GM10847 (cell line): ENCODE results near the gene CTNNA2.

ENCODE experiments used
- POLR2A ChIP-seq: IDR thresholded peaks from 2 replicates; pipeline ENCODE4 v1.6.1; 2011; ENCODE audit not compliant: insufficient read length; ENCODE audit errors: extremely low read depth

CTNNA2 gene

DNA sequence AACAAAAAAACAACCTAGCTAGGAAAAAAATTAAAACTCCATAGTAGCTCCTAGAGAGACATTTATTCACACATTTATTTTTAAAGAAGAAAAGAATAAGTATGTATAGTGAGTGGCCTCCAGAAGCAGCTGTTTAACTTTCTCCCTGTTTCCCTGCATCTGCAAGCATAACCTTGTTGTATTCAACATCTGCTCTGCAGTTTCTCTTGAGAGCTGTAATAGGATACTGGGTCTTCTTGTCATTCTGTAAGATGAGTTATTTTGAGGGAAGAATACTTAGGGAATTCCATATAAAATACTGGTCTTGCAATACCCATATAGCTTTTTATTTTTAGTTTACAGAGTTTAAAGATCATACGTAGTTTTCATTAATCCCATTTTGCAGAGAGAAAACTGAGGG, 545.1 kb downstream of the CTNNA2 start:
- TF ChIP-seq POLR2A, result no peak

DNA sequence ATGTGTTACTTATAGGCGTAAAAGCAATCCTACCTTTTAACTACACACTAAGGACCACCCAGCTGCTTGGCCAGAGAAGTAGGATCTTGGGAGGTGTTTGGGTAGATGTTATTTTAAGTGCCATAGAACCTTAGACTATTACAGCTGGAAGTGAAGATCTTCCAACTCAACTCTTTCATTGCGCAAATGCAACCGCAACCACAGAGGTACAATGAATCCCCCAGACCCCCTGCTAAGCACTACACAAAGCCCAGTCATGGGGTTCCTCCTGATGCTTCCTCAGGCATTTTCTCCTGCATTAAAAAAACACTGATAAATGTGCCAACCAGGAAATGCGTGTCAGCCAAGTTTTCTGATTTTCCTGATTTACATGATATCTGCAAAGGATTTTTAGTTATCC, 545.7 kb downstream of the CTNNA2 start:
- no peak for TF ChIP-seq POLR2A

DNA sequence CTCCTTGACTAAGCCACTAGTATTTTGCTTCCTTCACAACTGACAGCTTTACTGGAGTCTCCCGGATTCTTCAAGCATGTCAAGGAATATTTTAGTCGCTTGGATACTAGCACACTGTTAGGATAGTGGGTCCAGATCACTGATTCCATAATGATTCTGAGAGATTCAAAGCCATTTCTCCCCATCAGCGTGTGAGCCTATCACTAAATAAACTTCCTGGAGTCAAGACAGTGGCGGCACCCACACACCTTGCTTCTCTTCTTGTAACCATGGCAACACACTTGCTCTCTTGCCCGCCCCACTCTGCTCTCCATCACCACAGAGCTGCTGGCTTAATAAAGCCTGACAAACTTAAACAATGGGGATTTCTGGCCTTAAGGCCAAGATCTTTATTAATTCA, 546.6 kb downstream of the CTNNA2 start:
- TF ChIP-seq POLR2A, result no peak

DNA sequence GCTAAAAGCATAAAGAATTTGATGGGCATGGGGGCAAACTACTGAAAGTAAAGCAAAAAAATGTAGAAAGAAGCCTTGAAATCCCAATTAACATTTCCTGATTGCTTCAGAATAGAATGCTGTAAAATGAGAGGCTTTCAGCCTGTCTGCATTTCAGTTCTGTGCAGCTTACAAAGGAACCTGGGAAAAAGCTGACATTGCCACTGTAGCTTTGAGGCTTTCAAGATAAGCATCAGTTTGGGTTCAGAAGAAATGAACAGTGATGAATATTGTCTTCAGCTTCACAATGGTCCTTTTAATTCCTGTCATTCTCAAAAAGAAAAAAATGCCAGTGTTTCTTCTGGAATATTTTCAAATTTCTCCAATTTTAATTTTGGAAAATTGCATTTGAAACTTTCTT, 549.0 kb downstream of the CTNNA2 start:
- TF ChIP-seq POLR2A, result no peak

DNA sequence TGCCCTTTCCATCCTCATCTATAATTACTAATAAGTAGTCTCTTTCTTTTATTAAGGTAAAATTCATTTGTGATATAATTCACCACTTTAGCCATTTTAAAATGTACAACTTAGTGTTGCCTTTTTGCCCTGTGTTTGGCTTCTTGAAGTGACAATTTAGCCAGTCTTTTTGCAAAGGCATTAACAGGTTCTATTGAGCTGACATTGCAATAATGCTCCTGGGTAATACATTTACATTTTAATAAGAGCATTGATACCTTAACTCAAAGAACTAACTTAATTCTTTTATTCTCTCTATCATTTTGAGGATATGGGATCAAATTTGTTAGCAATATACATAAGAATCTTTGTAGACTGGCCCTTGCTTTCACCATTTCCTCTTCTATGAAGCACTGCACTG, 549.4 kb downstream of the CTNNA2 start:
- TF ChIP-seq POLR2A, result no peak

DNA sequence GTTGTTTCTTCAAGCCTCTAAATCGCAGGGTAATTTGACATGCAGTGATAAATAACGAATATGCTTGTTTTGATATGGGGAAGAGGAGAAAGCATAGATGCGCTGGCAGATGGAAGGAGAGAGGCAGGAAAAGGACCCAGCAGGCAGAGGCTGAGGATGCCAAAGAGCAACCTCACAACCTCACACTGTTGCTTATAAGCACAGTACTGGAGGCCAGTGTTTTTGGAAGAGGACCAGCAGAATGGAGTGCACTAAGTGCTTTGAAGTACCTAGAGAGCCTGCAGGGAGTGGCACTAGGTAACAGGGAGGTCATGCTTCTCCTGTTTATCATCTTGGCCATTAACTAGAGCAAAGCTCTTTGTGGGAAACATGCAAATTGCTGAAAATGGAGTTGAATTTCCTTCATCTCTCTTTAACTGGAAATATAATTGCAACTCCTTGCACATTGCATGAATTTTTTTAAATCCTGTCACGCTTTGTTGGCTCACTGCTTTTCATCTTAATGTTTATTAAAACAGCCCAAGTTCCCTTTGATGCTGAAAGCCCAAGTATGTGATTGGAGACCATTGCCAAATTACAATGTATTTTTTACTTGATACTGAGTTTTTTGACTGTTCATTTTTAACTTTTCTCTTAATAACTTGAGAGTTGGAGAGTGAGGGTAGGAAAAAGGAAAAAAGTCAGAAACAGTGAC, 555.3 kb downstream of the CTNNA2 start:
- no peak for TF ChIP-seq POLR2A

DNA sequence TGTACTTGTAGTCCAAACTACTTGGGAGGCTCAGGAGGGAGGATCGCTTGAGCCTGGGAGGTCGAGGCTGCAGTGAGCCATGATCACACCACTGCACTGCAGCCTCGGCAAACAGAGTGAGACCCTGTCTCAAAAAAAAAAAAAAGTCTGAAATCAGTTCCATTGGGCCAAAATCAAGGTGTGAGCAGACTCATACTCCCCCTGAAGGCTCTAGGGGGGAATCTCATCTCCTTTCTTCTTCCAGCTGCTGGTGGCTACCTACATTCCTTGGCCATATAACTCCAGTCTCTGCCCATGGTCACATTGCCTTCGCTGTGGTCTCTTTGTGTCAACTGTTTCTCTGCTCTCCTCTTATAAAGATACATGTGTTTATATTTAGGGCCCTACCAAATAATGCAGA, 557.7 kb downstream of the CTNNA2 start:
- no peak for TF ChIP-seq POLR2A

DNA sequence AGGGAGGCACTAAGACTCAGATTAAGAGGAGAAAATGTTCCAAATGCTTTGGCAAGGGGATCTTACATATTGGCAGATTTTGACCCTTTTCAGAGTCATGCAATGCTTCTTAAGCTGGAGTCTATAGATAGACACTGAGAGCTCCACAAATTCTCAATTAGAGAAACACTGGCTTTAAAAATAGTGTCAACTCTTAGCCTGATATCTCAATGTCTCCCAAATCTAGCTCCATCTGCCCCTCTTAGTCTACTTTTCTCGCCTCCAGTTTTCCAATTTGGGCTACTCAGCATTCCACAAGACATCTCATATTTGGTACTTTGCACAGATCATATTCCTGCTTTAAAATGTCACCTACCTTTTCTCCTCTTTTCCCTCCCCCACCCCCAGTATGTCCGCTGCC, 559.1 kb downstream of the CTNNA2 start:
- no peak for TF ChIP-seq POLR2A

DNA sequence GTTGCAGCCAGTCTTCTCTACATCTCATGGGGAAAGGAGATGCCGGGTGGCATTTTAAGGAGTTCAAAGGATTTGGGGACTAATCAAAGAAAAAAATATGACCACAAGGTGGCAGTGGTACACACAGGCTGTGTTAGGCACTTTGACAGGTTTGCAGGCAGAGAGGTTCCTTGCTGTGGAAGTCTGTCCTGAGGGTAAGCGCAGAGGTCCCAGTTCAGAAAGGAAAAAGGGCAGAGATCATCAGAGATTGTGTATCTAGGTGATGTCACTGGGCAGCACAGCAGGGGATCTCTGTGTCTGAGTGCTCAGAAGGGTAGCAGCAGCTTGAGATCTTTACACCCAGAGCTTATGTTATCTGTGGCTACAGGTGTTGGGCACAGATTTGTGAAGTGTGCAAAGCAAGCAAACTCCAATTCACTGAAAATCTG, 560.3 kb downstream of the CTNNA2 start:
- no peak for TF ChIP-seq POLR2A

DNA sequence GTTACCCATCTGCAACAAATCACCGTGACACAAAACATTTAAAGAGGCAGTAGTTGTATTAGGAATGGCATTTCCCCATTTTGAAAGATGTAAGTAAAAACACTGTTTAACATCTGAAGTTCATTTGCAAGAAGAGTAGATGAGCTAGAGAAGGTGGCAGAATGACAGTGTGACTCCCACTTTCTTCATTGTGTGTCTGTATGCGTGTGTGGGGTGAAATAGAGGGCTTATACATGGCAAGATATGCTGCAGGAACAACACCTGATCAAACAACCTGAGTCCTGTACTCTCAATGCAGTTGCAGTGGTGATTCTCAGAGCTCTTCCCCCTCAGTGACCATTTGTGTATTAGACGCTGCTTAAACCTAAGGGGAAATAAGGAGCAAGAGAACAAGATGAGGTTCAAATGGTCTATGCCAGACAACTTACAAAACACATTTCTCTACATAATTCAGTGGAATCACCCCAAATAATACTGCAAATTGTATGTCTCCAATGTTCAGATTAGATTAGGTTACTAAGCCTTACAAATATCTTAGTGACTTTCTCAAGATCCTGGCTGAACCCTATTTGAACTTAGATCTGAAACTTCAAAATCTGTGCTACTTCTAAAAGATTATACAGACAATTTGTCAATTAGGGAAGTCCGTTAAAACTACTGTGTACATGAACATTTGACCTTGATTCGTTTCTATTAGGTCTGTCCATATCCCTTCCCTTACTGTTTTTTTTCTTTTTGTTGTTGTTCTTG, 561.6 kb downstream of the CTNNA2 start:
- no peak for TF ChIP-seq POLR2A

DNA sequence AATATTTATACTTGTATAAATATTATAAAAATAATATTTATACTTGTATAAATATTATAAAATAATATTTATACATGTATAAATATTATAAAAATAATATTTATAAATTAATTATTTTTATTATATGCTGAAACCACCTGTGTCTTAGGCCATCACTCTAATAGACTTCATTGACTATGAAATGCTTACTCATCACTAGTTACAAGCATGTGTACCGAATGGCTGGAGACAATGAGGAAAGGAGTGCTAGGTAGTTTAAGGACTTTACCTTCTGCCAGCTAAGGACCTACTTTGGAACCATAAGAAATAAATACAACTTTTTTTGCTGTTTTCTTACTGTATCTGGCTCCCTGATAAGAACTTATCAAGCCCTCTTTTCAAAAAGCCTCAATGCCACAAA, 562.9 kb downstream of the CTNNA2 start:
- TF ChIP-seq POLR2A, result no peak

DNA sequence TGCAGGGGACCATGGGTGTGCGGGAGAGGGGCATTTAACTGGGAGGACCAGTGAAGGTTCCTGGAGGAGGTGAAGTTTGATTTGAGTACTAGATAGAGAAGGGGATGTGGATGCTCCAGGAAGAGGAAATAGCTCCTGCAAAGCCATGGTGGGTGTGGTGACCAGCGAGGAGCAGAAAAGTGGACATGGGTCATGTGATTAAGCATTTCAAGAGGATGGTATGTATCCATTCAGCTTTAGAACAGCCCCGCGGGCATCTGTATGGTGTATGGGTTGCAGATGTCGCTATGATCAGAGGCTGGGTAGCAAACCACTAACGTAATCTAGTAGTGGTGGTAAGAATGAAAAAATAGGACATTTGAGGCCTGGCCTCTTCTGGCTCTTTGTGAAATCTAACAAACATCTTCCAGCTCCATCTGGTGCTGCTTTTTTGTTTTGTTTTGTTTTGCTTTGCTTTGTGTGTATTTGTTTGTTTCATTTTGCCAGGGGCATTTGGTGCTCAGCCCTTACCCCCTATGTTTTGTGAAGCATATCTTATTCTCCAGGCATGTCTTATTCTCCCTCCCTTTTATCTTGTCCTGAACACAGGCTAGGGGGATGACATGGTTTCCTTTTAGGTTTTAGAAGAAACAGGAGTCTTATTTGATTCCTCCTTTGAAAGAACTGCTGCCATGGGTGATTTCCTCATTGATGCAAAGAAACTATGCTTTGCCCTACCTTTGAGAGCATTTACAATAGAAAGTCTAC, 565.6 kb downstream of the CTNNA2 start:
- no peak for TF ChIP-seq POLR2A

DNA sequence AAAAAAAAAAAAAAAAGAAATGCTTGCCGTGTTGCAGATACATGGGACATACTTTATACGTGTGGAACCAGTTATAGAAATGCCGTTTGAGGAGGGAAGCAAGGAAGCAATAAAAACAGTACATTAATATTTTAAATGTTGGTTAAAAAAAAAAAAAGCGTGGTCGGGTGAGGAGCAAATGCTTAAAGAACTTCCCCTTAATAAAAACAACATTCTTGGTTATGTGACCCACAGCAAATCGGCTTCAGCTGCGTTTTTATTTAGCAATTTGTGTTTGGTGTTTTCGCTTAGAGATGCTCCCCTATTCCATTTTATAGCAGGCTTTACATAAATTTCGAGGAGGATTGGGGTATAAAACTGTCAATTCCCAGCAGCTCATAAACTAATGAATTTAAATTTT, 568.1 kb downstream of the CTNNA2 start:
- no peak for TF ChIP-seq POLR2A

DNA sequence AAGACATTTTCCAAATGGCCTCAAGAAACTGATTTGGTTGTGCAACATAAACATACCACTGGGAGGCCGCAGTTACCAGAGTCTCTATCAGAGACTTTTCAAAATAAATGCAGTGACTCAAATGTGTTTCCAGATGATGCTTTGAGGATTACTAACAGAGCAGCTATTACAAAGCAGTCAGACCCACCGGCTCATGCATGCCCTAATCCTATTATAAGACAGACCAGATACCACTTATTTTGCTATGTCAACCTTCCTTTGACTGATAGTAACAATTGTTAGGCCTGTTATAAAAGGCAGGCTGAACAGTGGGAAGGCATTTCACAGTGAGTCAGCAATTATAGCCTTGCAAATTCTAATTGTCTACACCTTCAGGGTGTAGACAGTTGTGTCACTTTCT, 574.0 kb downstream of the CTNNA2 start:
- no peak for TF ChIP-seq POLR2A

DNA sequence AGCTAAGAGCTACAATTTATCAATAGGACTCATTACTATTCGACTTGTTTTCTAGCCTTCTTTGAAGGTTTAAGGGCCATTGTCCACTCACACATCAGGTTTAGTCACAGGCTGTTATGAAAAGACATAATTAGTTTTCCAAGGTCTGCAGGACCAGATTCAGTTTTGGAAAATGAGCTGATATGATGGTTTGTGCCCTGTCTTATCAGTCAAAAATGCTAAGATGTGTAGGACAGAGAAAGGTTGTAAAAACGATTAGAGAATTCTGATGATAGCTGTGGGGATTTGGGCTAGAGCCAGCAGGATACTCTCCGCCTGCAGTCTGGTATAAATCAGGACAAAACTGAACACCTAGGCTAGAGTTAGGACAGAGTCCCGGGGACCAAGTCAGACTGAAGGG, 578.4 kb downstream of the CTNNA2 start:
- TF ChIP-seq POLR2A, result no peak

DNA sequence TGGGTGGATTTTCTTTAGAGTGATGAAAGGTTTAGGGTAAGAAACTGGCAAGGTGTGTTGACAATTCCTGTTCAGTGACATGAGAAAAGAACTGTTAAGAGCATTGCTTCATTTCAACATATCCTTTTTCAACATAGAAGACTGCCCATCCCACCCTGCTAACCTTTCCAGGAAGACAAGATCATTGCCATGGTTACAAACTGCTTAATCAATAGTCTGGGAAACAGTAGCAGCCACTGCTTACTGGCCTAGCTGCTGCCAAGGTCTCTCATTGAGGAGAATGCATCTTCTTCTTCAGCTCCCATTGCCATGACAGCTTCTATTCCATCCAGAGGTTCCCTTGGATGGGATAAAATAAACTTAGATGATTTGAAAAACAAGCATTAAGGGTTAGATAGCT, 579.6 kb downstream of the CTNNA2 start:
- TF ChIP-seq POLR2A, result no peak
